GM12878 (cell line): ENCODE results near the gene REEP3. TPM values are rescaled to one million over a fixed set of nuclear protein-coding genes. Genes with fewer than 3 reads are reported as not detected.

Experiments used
- BACH1 ChIP-seq: fragments of 450-650 bp; IDR thresholded peaks from 2 replicates; pipeline ENCODE4 v1.6.1; 2017; ENCODE audit warnings: mild to moderate bottlenecking, borderline replicate concordance
- BHLHE40 ChIP-seq, 2 experiments: fragments of 450-650 bp in 1 of 2; IDR thresholded peaks; 2 replicates each; pipeline ENCODE4 v1.6.1; 2011 to 2017; ENCODE audit warnings: low read depth in 2 of 2, borderline replicate concordance in 1 of 2, improper control_type of control experiment in 1 of 2, low read length in 1 of 2, mild to moderate bottlenecking in 1 of 2
- CEBPB ChIP-seq, 2 experiments: fragments of 150-350 bp in 1 of 2; IDR thresholded peaks; 2 replicates each; pipeline ENCODE4 v1.6.1; 2012 to 2014; ENCODE audit warnings: low read depth in 2 of 2, low read length in 2 of 2, borderline replicate concordance in 1 of 2, inconsistent platforms in 1 of 2
- DPF2 ChIP-seq: fragments of 450-650 bp; IDR thresholded peaks from 2 replicates; pipeline ENCODE4 v1.6.1; 2017; ENCODE audit warnings: mild to moderate bottlenecking
- ESRRA ChIP-seq: IDR thresholded peaks from 2 replicates; pipeline ENCODE4 v1.6.1; 2012; ENCODE audit warnings: mild to moderate bottlenecking, low read length, improper control_type of control experiment
- FOS ChIP-seq: IDR thresholded peaks from 3 replicates; pipeline ENCODE4 v1.6.1; 2011; ENCODE audit warnings: borderline replicate concordance; ENCODE audit not compliant: insufficient read length; ENCODE audit errors: extremely low read depth
- HCFC1 ChIP-seq: fragments of 150-350 bp; IDR thresholded peaks from 2 replicates; pipeline ENCODE4 v1.6.1; 2014; ENCODE audit warnings: low read length
- HDAC6 ChIP-seq: fragments of 200-600 bp; sonication (generic); IDR thresholded peaks from one replicate; pipeline ENCODE4 v1.8.0; 2017; ENCODE audit warnings: antibody characterized with exemption; ENCODE audit not compliant: unreplicated experiment
- HSF1 ChIP-seq: fragments of 150-350 bp; IDR thresholded peaks from 2 replicates; pipeline ENCODE4 v1.6.1; 2014; ENCODE audit warnings: mild to moderate bottlenecking, low read depth, low read length
- IKZF2 ChIP-seq, 2 experiments: fragments of 450-650 bp; IDR thresholded peaks; 2 replicates each; pipeline ENCODE4 v1.6.1; 2017; ENCODE audit warnings: mild to moderate bottlenecking in 2 of 2, moderate library complexity in 2 of 2
- IRF4 ChIP-seq: IDR thresholded peaks from 2 replicates; pipeline ENCODE4 v1.6.1; 2011; ENCODE audit warnings: low read depth, low read length
- MTA3 ChIP-seq: IDR thresholded peaks from 2 replicates; pipeline ENCODE4 v1.6.1; 2012; ENCODE audit warnings: low read length, inconsistent platforms, borderline replicate concordance
- MYC ChIP-seq: IDR thresholded peaks from 2 replicates; pipeline ENCODE4 v1.6.1; 2011; ENCODE audit warnings: mild to moderate bottlenecking, low read length, moderate library complexity, inconsistent platforms; ENCODE audit not compliant: insufficient read depth, insufficient replicate concordance, insufficient read length, severe bottlenecking
- NBN ChIP-seq: fragments of 450-650 bp; IDR thresholded peaks from 2 replicates; pipeline ENCODE4 v1.6.1; 2016
- NFIC ChIP-seq: IDR thresholded peaks from 2 replicates; pipeline ENCODE4 v1.6.1; 2012; ENCODE audit warnings: low read depth, mild to moderate bottlenecking, inconsistent platforms, low read length, moderate library complexity
- NFXL1 ChIP-seq: fragments of 450-650 bp; IDR thresholded peaks from 2 replicates; pipeline ENCODE4 v1.6.1; 2017; ENCODE audit warnings: antibody characterized with exemption, mild to moderate bottlenecking, borderline replicate concordance
- NKRF ChIP-seq: fragments of 450-650 bp; conservative IDR thresholded peaks from 2 replicates; pipeline ENCODE4 v1.6.1; 2017; ENCODE audit warnings: mild to moderate bottlenecking, moderate library complexity
- NR2F1 ChIP-seq: fragments of 450-650 bp; conservative IDR thresholded peaks from 2 replicates; pipeline ENCODE4 v1.6.1; 2017; ENCODE audit warnings: mild to moderate bottlenecking
- POLR2AphosphoS2 ChIP-seq: IDR thresholded peaks from 2 replicates; pipeline ENCODE4 v1.6.1; 2011; ENCODE audit warnings: low read depth, mild to moderate bottlenecking, low read length, improper control_type of control experiment, moderate library complexity
- RAD21 ChIP-seq: IDR thresholded peaks from 2 replicates; pipeline ENCODE4 v1.6.1; 2011; ENCODE audit warnings: mild to moderate bottlenecking, low read depth, low read length, moderate library complexity; ENCODE audit not compliant: insufficient read depth
- RAD51 ChIP-seq: fragments of 450-650 bp; IDR thresholded peaks from 2 replicates; pipeline ENCODE4 v1.6.1; 2016; ENCODE audit warnings: moderate library complexity, mild to moderate bottlenecking, inconsistent platforms
- TAF1 ChIP-seq: IDR thresholded peaks from 2 replicates; pipeline ENCODE4 v1.6.1; 2011; ENCODE audit warnings: mild to moderate bottlenecking, low read depth, low read length, borderline replicate concordance
- TCF12 ChIP-seq: IDR thresholded peaks from 2 replicates; pipeline ENCODE4 v1.6.1; 2011; ENCODE audit warnings: low read depth, mild to moderate bottlenecking, low read length
- TCF3 ChIP-seq: IDR thresholded peaks from 2 replicates; pipeline ENCODE4 v1.6.1; 2012; ENCODE audit warnings: low read depth, mild to moderate bottlenecking, low read length, borderline replicate concordance; ENCODE audit not compliant: insufficient read depth
- USF1 ChIP-seq: IDR thresholded peaks from 2 replicates; pipeline ENCODE4 v1.6.1; 2011; ENCODE audit warnings: borderline replicate concordance, low read depth, mild to moderate bottlenecking, moderate library complexity, mixed read lengths, low read length; ENCODE audit not compliant: insufficient read depth; ENCODE audit errors: extremely low read length
- ZSCAN29 ChIP-seq: fragments of 450-650 bp; IDR thresholded peaks from 2 replicates; pipeline ENCODE4 v1.6.1; 2017; ENCODE audit warnings: mild to moderate bottlenecking, moderate library complexity
- polyA plus RNA-seq, 11 experiments: library from polyadenylated mRNA; depleted of rRNA in 4 of 11; unstranded in 6 of 11; stranded (reverse) in 5 of 11; fragments of >200 nt; fragmentation: Nextera tagmentation in 4 of 11; fragmentation: Illumina TruSeq in 1 of 11; extraction: Ambion mirVana in 4 of 11; extraction: Trizol in 1 of 11; gene quantifications; 1 replicate in 1 of 11; 2 replicates in 10 of 11; pipeline versions ENCODE4 v1.2.1 to v1.2.3, GENCODE V29; 2011 to 2016; ENCODE audit warnings: inconsistent platforms in 2 of 11, missing spikeins in 2 of 11, low read depth in 1 of 11
- total RNA-seq, 4 experiments: library from RNA; depleted of rRNA in 3 of 4; stranded (reverse); fragments of >200 nt in 3 of 4; fragmentation: Illumina TruSeq in 1 of 4; extraction: Trizol in 1 of 4; gene quantifications; 2 replicates each; pipeline versions ENCODE4 v1.2.1 to v1.2.3, GENCODE V29; 2013 to 2021

REEP3 gene
- total and polyA plus RNA-seq, 10 of the 15 experiments (the other 5 are each of a cell fraction or from before 2014, with no cell fraction given) = 4.9 to 25.9 (median 16.2) TPM

GRCh38 chr10:63521416-63522276, 445 bp downstream of the REEP3 start (continued):
- TF ChIP-seq TCF12 = 0 out of 2 replicates have a peak, but pooled peaks have one; percentile 8
- peak; percentile 42 for TF ChIP-seq HDAC6
- no peak for TF ChIP-seq ZSCAN29
- TF ChIP-seq NR2F1 = 0 out of 2 replicates have a peak, but pooled peaks have one; percentile 27
- peak; percentile 42 to 48; a peak in 2 of 4 replicates for TF ChIP-seq IKZF2 (IDR thresholded peaks at IDR 0.05)
- TF ChIP-seq IRF4 = no peak
- peak; percentile 49 to 84; a peak in 3 of 4 replicates for TF ChIP-seq BHLHE40 (IDR thresholded peaks at IDR 0.05; ENCODE audit: borderline replicate concordance in 1 of 2, low read depth in 2 of 2, low read length in 1 of 2)
- TF ChIP-seq POLR2AphosphoS2 = peak; percentile 44; the same call in 1 of the 2 replicates
- TF ChIP-seq NKRF = peak; percentile 59; the same call in 1 of the 2 replicates
- TF ChIP-seq USF1 = peak; percentile 46
- no peak for TF ChIP-seq RAD51
- no peak for TF ChIP-seq HSF1
- no peak for TF ChIP-seq HCFC1
- TF ChIP-seq MYC = peak; percentile 72
- peak; percentile 47 for TF ChIP-seq DPF2
- TF ChIP-seq NBN = peak; percentile 32; the same call in 1 of the 2 replicates
- no peak for TF ChIP-seq MTA3
- TF ChIP-seq NFIC = no peak
- TF ChIP-seq NFXL1 = no peak
- TF ChIP-seq BACH1 = peak; percentile 71
- no peak for TF ChIP-seq FOS
- 0 out of 2 replicates have a peak, but pooled peaks have one; percentile 35 for TF ChIP-seq TCF3
- no peak for TF ChIP-seq ESRRA
- TF ChIP-seq TAF1 = peak; percentile 7; the same call in 1 of the 2 replicates
- 0 out of 2 replicates have a peak, but pooled peaks have one; percentile 4 for TF ChIP-seq RAD21
- no peak for TF ChIP-seq CEBPB (IDR thresholded peaks at IDR 0.05; ENCODE audit: borderline replicate concordance in 1 of 2, low read depth in 2 of 2, low read length in 2 of 2)
